Pons (tissue), 1 donor: ENCODE measurements around the gene MIER3.

Source experiments
- DNase-seq: peaks from one replicate; pipeline ENCODE4 v3.0.0-alpha.2; 2016; ENCODE audit warnings: low spot score

The MIER3 gene

GRCh38 chr5:56896763-56897162, 55.2 kb downstream of the MIER3 start:
- no peak for DNase-seq

- no peak for DNase-seq
These were observed 58.5 kb downstream of the MIER3 start for GRCh38 chr5:56893251-56893951.

GRCh38 chr5:56881571-56881970, 70.4 kb downstream of the MIER3 start:
- DNase-seq, result no peak

- DNase-seq, result no peak
These were observed 75.6 kb downstream of the MIER3 start for GRCh38 chr5:56876327-56876726.

- DNase-seq, result no peak
These were observed 78.9 kb downstream of the MIER3 start for GRCh38 chr5:56873056-56873455.

GRCh38 chr5:56871777-56872176, 80.1 kb downstream of the MIER3 start:
- no peak for DNase-seq
